ENCODE results near the gene ELFN1.
"Not testable (repeated sequence)": the region's sequence is repeated elsewhere in the genome, so short reads cannot be mapped to it uniquely, and the experiment has no call there.

ELFN1 gene

GRCh38 chr7:1708596-1709251 is 38.6 kb downstream of the ELFN1 start:
- peak; percentile 41 for DNase-seq (ENCODE audit: low spot score)

GRCh38 chr7:1709281-1709680 is 39.2 kb downstream of the ELFN1 start:
- DNase-seq (ENCODE audit: low spot score) = no peak

GRCh38 chr7:1709900-1710299 is 39.8 kb downstream of the ELFN1 start:
- no peak for DNase-seq (ENCODE audit: low spot score)

- DNase-seq (ENCODE audit: low spot score) = no peak
Measured at GRCh38 chr7:1710936-1711335, 40.9 kb downstream of the ELFN1 start.

GRCh38 chr7:1712907-1713501 is 42.9 kb downstream of the ELFN1 start:
- DNase-seq (ENCODE audit: low spot score) = no peak

GRCh38 chr7:1713502-1714484 is 43.7 kb downstream of the ELFN1 start:
- no peak for DNase-seq (ENCODE audit: low spot score)

- DNase-seq (ENCODE audit: low spot score) = no peak
Measured at GRCh38 chr7:1714583-1715330, 44.7 kb downstream of the ELFN1 start.

GRCh38 chr7:1715331-1715625 is 45.2 kb downstream of the ELFN1 start:
- DNase-seq (ENCODE audit: low spot score) = no peak

- no peak for DNase-seq (ENCODE audit: low spot score)
Measured at GRCh38 chr7:1715671-1716074, 45.6 kb downstream of the ELFN1 start.

GRCh38 chr7:1716263-1717094 is 46.4 kb downstream of the ELFN1 start:
- DNase-seq (ENCODE audit: low spot score) = no peak

- no peak for DNase-seq (ENCODE audit: low spot score)
Measured at GRCh38 chr7:1717095-1717483, 47.0 kb downstream of the ELFN1 start.

- DNase-seq (ENCODE audit: low spot score) = no peak
Measured at GRCh38 chr7:1717903-1718676, 48.0 kb downstream of the ELFN1 start.

GRCh38 chr7:1718850-1719249 is 48.8 kb downstream of the ELFN1 start:
- not testable (repeated sequence) for DNase-seq (ENCODE audit: low spot score)

- DNase-seq (ENCODE audit: low spot score) = peak; percentile 65
Measured at GRCh38 chr7:1719256-1719655, 49.2 kb downstream of the ELFN1 start.

GRCh38 chr7:1719913-1720312 is 49.8 kb downstream of the ELFN1 start:
- no peak for DNase-seq (ENCODE audit: low spot score)

GRCh38 chr7:1720326-1720725 is 50.2 kb downstream of the ELFN1 start:
- no peak for DNase-seq (ENCODE audit: low spot score)

GRCh38 chr7:1721047-1721690 is 51.1 kb downstream of the ELFN1 start:
- no peak for DNase-seq (ENCODE audit: low spot score)

- DNase-seq (ENCODE audit: low spot score) = no peak
Measured at GRCh38 chr7:1723254-1723653, 53.2 kb downstream of the ELFN1 start.

GRCh38 chr7:1724118-1724910 is 54.2 kb downstream of the ELFN1 start:
- DNase-seq (ENCODE audit: low spot score) = no peak
